Endodermal cell (in vitro differentiated cells): ENCODE results near the gene RPA3. TPM values are rescaled to one million over a fixed set of nuclear protein-coding genes. Genes with fewer than 3 reads are reported as not detected.

Source experiments
- DNase-seq: peaks from one replicate; pipeline ENCODE4 v3.0.0-alpha.2; 2017
- H3K27ac ChIP-seq: 2 replicates; pipeline ENCODE4 v1.5.1; 2013; ENCODE audit warnings: mild to moderate bottlenecking, low read depth, low read length, moderate library complexity
- H3K27me3 ChIP-seq: 2 replicates; pipeline ENCODE4 v1.6.1; 2013; ENCODE audit warnings: mild to moderate bottlenecking, low read length, moderate library complexity; ENCODE audit not compliant: insufficient read depth, control insufficient read depth, poor library complexity, severe bottlenecking
- H3K36me3 ChIP-seq: 2 replicates; pipeline ENCODE4 v1.7.0; 2013; ENCODE audit warnings: mild to moderate bottlenecking, low read length, moderate library complexity; ENCODE audit not compliant: control insufficient read depth, insufficient read depth
- H3K4me1 ChIP-seq: one replicate; pipeline ENCODE4 v1.7.0; 2013; ENCODE audit warnings: low read length; ENCODE audit not compliant: control insufficient read depth, insufficient read depth
- H3K4me3 ChIP-seq: 2 replicates; pipeline ENCODE4 v1.5.1; 2013; ENCODE audit warnings: mild to moderate bottlenecking, low read length, moderate library complexity
- H3K9ac ChIP-seq: 2 replicates; pipeline ENCODE4 v1.6.1; 2013; ENCODE audit warnings: mild to moderate bottlenecking, low read length, moderate library complexity; ENCODE audit not compliant: poor library complexity, severe bottlenecking; ENCODE audit errors: extremely low read depth
- H3K9me3 ChIP-seq: 2 replicates; pipeline ENCODE4 v1.6.1; 2013; ENCODE audit warnings: mild to moderate bottlenecking, low read length, moderate library complexity; ENCODE audit not compliant: control insufficient read depth
- H3K27ac Mint-ChIP-seq: 2 replicates; pipeline ENCODE4 v1.8.0; 2020; ENCODE audit warnings: mixed read lengths
- H3K27me3 Mint-ChIP-seq: 2 replicates; pipeline ENCODE4 v1.8.0; 2021; ENCODE audit warnings: mild to moderate bottlenecking, mixed read lengths; ENCODE audit not compliant: insufficient read depth
- H3K36me3 Mint-ChIP-seq: 2 replicates; pipeline ENCODE4 v1.8.0; 2020; ENCODE audit warnings: low read depth, mixed read lengths
- H3K4me1 Mint-ChIP-seq: 2 replicates; pipeline ENCODE4 v1.8.0; 2020; ENCODE audit warnings: mixed read lengths
- H3K4me3 Mint-ChIP-seq: 2 replicates; pipeline ENCODE4 v1.8.0; 2020; ENCODE audit warnings: mild to moderate bottlenecking, moderate library complexity, mixed read lengths
- H3K9me3 Mint-ChIP-seq: 2 replicates; pipeline ENCODE4 v1.8.0; 2020; ENCODE audit warnings: mild to moderate bottlenecking, mixed read lengths
- WGBS, 2 experiments: methylation state at CpG; one replicate each; pipeline versions ENCODE4 v1.1.5 to v1.1.7; 2013; ENCODE audit warnings: missing lambda C conversion rate in 2 of 2, mixed read lengths in 1 of 2; ENCODE audit not compliant: insufficient coverage in 1 of 2, insufficient read length in 1 of 2; 5-methylcytosine and 5-hydroxymethylcytosine counted together
- total RNA-seq, 2 donors: library from RNA; stranded (reverse); fragmentation: NEBNext Ultra II Directional in 1 of 2; extraction: Animal tissue kit (Norgen Biotek cat#: 25700) in 1 of 2; gene quantifications; 2 replicates in 1 of 2; 3 replicates in 1 of 2; pipeline ENCODE4 v1.2.1, GENCODE V29; 2021
- TF ChIP-seq, protein P1 (sequence below): fragments of 200-600 bp; sonication (generic); conservative IDR thresholded peaks from 2 replicates; pipeline ENCODE4 v1.5.0; 2021; ENCODE audit warnings: antibody characterized with exemption, mild to moderate bottlenecking

Gene RPA3
- total RNA-seq, 2 donors from 2014 or later: 65.5 to 97.8 TPM

DNA sequence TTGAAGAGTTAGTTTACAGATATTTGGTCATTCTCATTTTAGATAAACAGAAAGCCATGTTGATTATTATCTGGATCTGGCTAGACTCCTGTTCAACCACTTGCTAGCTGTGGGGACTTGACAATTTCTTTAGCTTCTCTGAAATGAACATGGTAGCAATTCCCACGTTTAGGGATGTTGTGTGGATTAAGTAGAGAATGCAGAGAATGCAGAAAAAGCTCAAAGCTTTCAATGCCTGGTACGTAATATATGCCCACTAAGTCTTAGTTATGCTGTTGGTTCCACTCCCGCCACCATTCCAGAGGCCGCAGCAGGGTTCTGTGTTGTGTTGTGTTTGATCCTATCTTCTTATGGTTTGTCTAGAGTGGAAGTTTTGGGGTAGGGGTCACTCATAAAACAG lies 39.2 kb upstream of the RPA3 start:
- no peaks in the 10 kb centered on the region for H3K27me3 ChIP-seq
- TF ChIP-seq, protein P1, sequence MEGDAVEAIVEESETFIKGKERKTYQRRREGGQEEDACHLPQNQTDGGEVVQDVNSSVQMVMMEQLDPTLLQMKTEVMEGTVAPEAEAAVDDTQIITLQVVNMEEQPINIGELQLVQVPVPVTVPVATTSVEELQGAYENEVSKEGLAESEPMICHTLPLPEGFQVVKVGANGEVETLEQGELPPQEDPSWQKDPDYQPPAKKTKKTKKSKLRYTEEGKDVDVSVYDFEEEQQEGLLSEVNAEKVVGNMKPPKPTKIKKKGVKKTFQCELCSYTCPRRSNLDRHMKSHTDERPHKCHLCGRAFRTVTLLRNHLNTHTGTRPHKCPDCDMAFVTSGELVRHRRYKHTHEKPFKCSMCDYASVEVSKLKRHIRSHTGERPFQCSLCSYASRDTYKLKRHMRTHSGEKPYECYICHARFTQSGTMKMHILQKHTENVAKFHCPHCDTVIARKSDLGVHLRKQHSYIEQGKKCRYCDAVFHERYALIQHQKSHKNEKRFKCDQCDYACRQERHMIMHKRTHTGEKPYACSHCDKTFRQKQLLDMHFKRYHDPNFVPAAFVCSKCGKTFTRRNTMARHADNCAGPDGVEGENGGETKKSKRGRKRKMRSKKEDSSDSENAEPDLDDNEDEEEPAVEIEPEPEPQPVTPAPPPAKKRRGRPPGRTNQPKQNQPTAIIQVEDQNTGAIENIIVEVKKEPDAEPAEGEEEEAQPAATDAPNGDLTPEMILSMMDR: no peak
- Mint-ChIP-seq H3K27me3 (no peaks in the 10 kb centered on the region), H3K36me3 (no peaks in the 10 kb centered on the region), H3K9me3 (no peaks in the 10 kb centered on the region), H3K27ac (no peak overlapping the region), H3K4me1 (peaks cover 1% of the 10 kb centered on the region), H3K4me3 (no peak overlapping the region)
- DNase-seq: no peak
- H3K27ac ChIP-seq: no peak overlapping the region
- H3K9ac ChIP-seq: no peak overlapping the region
- H3K4me1 ChIP-seq: no peaks in the 10 kb centered on the region
- no peaks in the 10 kb centered on the region for H3K9me3 ChIP-seq
- WGBS, 2 experiments: 80 to 88% methylated on average over 2 to 4 of the region's 4 CpGs
- no peaks in the 10 kb centered on the region for H3K36me3 ChIP-seq
- no peak overlapping the region for H3K4me3 ChIP-seq

DNA sequence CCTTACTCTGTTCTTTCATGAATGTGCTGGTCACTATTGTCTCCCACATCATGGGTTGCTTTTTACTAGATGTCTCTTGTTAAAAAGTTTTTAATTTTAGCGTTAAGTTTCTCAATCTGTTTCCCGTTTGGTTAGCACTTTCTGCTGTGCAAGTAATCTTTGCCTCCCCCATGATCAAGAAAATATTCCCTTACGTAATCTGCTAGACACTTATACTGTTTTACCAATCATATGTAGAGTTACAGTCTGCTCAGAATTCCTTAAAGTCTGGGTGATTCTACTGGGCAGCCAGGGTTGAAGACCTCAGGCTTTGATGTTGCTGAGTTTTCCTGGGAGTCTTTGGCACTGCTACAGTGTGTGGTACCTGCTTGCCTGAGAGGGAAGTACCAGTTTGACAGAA lies 38.2 kb upstream of the RPA3 start:
- no peak for DNase-seq
- peaks cover 5% of the 10 kb centered on the region for H3K4me1 Mint-ChIP-seq
- no peaks in the 10 kb centered on the region for H3K36me3 Mint-ChIP-seq
- Histone ChIP-seq H3K27me3 (no peaks in the 10 kb centered on the region), H3K36me3 (no peaks in the 10 kb centered on the region), H3K4me1 (no peaks in the 10 kb centered on the region), H3K9ac (no peak overlapping the region), H3K27ac (no peak overlapping the region), H3K4me3 (no peak overlapping the region), H3K9me3 (no peaks in the 10 kb centered on the region)
- TF ChIP-seq, protein P1: no peak
- H3K27ac Mint-ChIP-seq: no peak overlapping the region
- H3K4me3 Mint-ChIP-seq: no peak overlapping the region
- 92% methylated on average over 3 of the region's 3 CpGs; no CpG with 5 or more reads in 1 of the 2 experiments for WGBS, 2 experiments
- no peaks in the 10 kb centered on the region for H3K9me3 Mint-ChIP-seq
- H3K27me3 Mint-ChIP-seq: no peaks in the 10 kb centered on the region

DNA sequence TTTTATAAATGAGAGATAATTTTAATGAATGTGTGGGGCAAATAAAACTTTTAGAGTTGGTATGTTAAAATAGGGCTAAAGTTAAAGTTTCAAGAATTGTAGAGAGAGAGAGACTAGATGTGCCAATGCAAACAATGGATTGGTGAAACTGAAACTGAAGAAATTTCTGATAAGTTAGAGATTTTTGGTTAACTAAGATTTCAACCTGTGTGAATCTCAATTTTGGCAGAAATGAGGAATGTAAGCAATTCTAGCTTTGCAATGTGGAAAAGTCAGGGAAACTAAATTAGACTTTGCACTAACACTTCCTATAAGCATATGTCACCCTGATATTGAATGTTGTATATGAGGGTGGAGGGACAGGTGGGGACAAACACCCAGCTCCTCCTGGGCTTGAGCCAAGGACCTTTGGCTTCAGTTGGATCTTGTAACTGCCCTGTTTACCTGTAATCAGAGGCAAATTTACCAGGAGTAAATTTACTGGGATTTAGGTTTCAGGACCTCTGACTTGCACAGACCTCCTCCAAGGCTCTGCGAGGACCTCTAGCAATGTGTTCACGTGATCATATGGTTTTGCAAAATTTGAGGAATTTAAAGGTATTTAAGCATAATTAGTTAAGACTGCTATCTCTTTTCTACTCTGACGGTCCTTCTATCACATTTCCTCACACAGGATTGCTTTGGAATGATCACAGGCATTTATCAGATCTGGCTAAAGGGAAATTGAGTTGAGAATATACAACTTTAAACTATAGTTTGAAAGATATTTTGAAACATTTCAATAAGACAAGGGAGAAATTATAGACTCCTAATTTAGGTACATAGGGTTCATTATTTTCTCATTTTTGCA lies 33.1 kb upstream of the RPA3 start:
- Mint-ChIP-seq H3K4me3 (no peak overlapping the region), H3K36me3 (no peaks in the 10 kb centered on the region), H3K9me3 (no peaks in the 10 kb centered on the region), H3K4me1 (peaks cover 15% of the 10 kb centered on the region), H3K27me3 (no peaks in the 10 kb centered on the region), H3K27ac (no peak overlapping the region)
- TF ChIP-seq, protein P1: no peak
- no peak for DNase-seq
- 74 to 82% methylated on average over 2 to 3 of the region's 3 CpGs for WGBS, 2 experiments
- Histone ChIP-seq H3K9ac (no peak overlapping the region), H3K27me3 (no peaks in the 10 kb centered on the region), H3K9me3 (no peaks in the 10 kb centered on the region), H3K4me1 (peaks cover 2% of the 10 kb centered on the region), H3K4me3 (no peak overlapping the region), H3K27ac (no peak overlapping the region), H3K36me3 (no peaks in the 10 kb centered on the region)
